Measurements from ENCODE around the gene POLA2. TPM values are rescaled to one million over a fixed set of nuclear protein-coding genes. Genes with fewer than 3 reads are reported as not detected.

The POLA2 gene
- total RNA-seq, 1 donor from 2014 or later, result 5.2 TPM

GRCh38 chr11:65290448-65291165, 28.8 kb downstream of the POLA2 start:
- Histone ChIP-seq H3K9ac (ENCODE audit: low read length) (peak overlapping the region; percentile 68), H3K27ac (ENCODE audit: low read depth, low read length) (peak overlapping the region; percentile 73), H3K4me1 (ENCODE audit: insufficient read depth, low read length) (peaks cover 16% of the 10 kb centered on the region), H3K36me3 (ENCODE audit: insufficient read depth, low read length) (peaks cover 12% of the 10 kb centered on the region), H4K20me1 (ENCODE audit: insufficient read depth, low read length) (no peaks in the 10 kb centered on the region), H3K4me2 (ENCODE audit: low read length) (peak overlapping the region; percentile 64), H3K79me2 (ENCODE audit: insufficient read depth, low read length) (no peaks in the 10 kb centered on the region), H3K9me3 (ENCODE audit: insufficient read depth, low read depth, low read length) (no peaks in the 10 kb centered on the region), H3K4me3 (ENCODE audit: insufficient read depth, low read depth, low read length) (no peak overlapping the region), H3K27me3 (ENCODE audit: insufficient read depth, low read length) (no peaks in the 10 kb centered on the region), H2AFZ (ENCODE audit: low read depth, low read length) (no peak overlapping the region)
- Mint-ChIP-seq H3K9me3 (ENCODE audit: unreplicated experiment) (peaks cover 1% of the 10 kb centered on the region), H3K4me3 (ENCODE audit: unreplicated experiment) (peak overlapping the region; percentile 14), H3K27me3 (ENCODE audit: low read depth, unreplicated experiment) (no peaks in the 10 kb centered on the region), H3K27ac (ENCODE audit: unreplicated experiment) (no peak overlapping the region), H3K4me1 (ENCODE audit: low read depth, unreplicated experiment) (peaks cover 22% of the 10 kb centered on the region), H3K36me3 (ENCODE audit: low read depth, unreplicated experiment) (peaks cover 22% of the 10 kb centered on the region)
- DNase-seq (ENCODE audit: low read depth) (peak; percentile 93), FAIRE-seq (no peak)
- TF ChIP-seq CTCF (IDR thresholded peaks at IDR 0.05; ENCODE audit: insufficient read depth, low read depth, low read length), result no peak
- no peak for TF ChIP-seq EZH2 (IDR thresholded peaks at IDR 0.05; ENCODE audit: insufficient read depth, low read length)

GRCh38 chr11:65291613-65292012, 29.9 kb downstream of the POLA2 start:
- Histone ChIP-seq H2AFZ (ENCODE audit: low read depth, low read length) (no peak overlapping the region), H4K20me1 (ENCODE audit: insufficient read depth, low read length) (no peaks in the 10 kb centered on the region), H3K4me3 (ENCODE audit: insufficient read depth, low read depth, low read length) (no peak overlapping the region), H3K4me2 (ENCODE audit: low read length) (peak overlapping the region; percentile 64), H3K9me3 (ENCODE audit: insufficient read depth, low read depth, low read length) (no peaks in the 10 kb centered on the region), H3K79me2 (ENCODE audit: insufficient read depth, low read length) (no peaks in the 10 kb centered on the region), H3K27ac (ENCODE audit: low read depth, low read length) (peak overlapping the region; percentile 73), H3K36me3 (ENCODE audit: insufficient read depth, low read length) (peaks cover 20% of the 10 kb centered on the region), H3K9ac (ENCODE audit: low read length) (peak overlapping the region; percentile 68), H3K27me3 (ENCODE audit: insufficient read depth, low read length) (no peaks in the 10 kb centered on the region), H3K4me1 (ENCODE audit: insufficient read depth, low read length) (peaks cover 16% of the 10 kb centered on the region)
- FAIRE-seq, result no peak
- H3K27me3 Mint-ChIP-seq (ENCODE audit: low read depth, unreplicated experiment), result no peaks in the 10 kb centered on the region
- peak overlapping the region; percentile 75 for H3K27ac Mint-ChIP-seq (ENCODE audit: unreplicated experiment)
- TF ChIP-seq EZH2 (IDR thresholded peaks at IDR 0.05; ENCODE audit: insufficient read depth, low read length), result no peak
- TF ChIP-seq CTCF (IDR thresholded peaks at IDR 0.05; ENCODE audit: insufficient read depth, low read depth, low read length), result no peak
- H3K36me3 Mint-ChIP-seq (ENCODE audit: low read depth, unreplicated experiment), result peaks cover 28% of the 10 kb centered on the region
- peak; percentile 47 for DNase-seq (ENCODE audit: low read depth)
- peaks cover 22% of the 10 kb centered on the region for H3K4me1 Mint-ChIP-seq (ENCODE audit: low read depth, unreplicated experiment)
- H3K9me3 Mint-ChIP-seq (ENCODE audit: unreplicated experiment), result peaks cover 1% of the 10 kb centered on the region
- H3K4me3 Mint-ChIP-seq (ENCODE audit: unreplicated experiment), result peak overlapping the region; percentile 56

GRCh38 chr11:65292890-65293289, 31.1 kb downstream of the POLA2 start:
- H3K27me3 Mint-ChIP-seq (ENCODE audit: low read depth, unreplicated experiment), result no peaks in the 10 kb centered on the region
- no peaks in the 10 kb centered on the region for H3K9me3 ChIP-seq (ENCODE audit: insufficient read depth, low read depth, low read length)
- H3K9me3 Mint-ChIP-seq (ENCODE audit: unreplicated experiment), result no peaks in the 10 kb centered on the region
- H3K4me1 ChIP-seq (ENCODE audit: insufficient read depth, low read length), result peaks cover 16% of the 10 kb centered on the region
- no peak overlapping the region for H3K4me2 ChIP-seq (ENCODE audit: low read length)
- FAIRE-seq (no peak), DNase-seq (ENCODE audit: low read depth) (no peak)
- TF ChIP-seq EZH2 (IDR thresholded peaks at IDR 0.05; ENCODE audit: insufficient read depth, low read length) (no peak), CTCF (IDR thresholded peaks at IDR 0.05; ENCODE audit: insufficient read depth, low read depth, low read length) (no peak)
- H3K36me3 ChIP-seq (ENCODE audit: insufficient read depth, low read length), result peaks cover 20% of the 10 kb centered on the region
- no peak overlapping the region for H3K4me3 ChIP-seq (ENCODE audit: insufficient read depth, low read depth, low read length)
- H3K27ac Mint-ChIP-seq (ENCODE audit: unreplicated experiment), result no peak overlapping the region
- H3K9ac ChIP-seq (ENCODE audit: low read length), result no peak overlapping the region
- peaks cover 22% of the 10 kb centered on the region for H3K4me1 Mint-ChIP-seq (ENCODE audit: low read depth, unreplicated experiment)
- no peak overlapping the region for H3K27ac ChIP-seq (ENCODE audit: low read depth, low read length)
- H4K20me1 ChIP-seq (ENCODE audit: insufficient read depth, low read length), result no peaks in the 10 kb centered on the region
- H3K4me3 Mint-ChIP-seq (ENCODE audit: unreplicated experiment), result no peak overlapping the region
- no peaks in the 10 kb centered on the region for H3K79me2 ChIP-seq (ENCODE audit: insufficient read depth, low read length)
- no peak overlapping the region for H2AFZ ChIP-seq (ENCODE audit: low read depth, low read length)
- peaks cover 21% of the 10 kb centered on the region for H3K36me3 Mint-ChIP-seq (ENCODE audit: low read depth, unreplicated experiment)
- no peaks in the 10 kb centered on the region for H3K27me3 ChIP-seq (ENCODE audit: insufficient read depth, low read length)

All from astrocyte (in vitro differentiated cells and primary cell).